ENCODE results near the gene TRIM56.
A peak's percentile ranks its signal among the peaks of the same experiment; 100 is the strongest.
"Not testable (repeated sequence)": the region's sequence is repeated elsewhere in the genome, so short reads cannot be mapped to it uniquely, and the experiment has no call there.

TRIM56 gene, protein sequence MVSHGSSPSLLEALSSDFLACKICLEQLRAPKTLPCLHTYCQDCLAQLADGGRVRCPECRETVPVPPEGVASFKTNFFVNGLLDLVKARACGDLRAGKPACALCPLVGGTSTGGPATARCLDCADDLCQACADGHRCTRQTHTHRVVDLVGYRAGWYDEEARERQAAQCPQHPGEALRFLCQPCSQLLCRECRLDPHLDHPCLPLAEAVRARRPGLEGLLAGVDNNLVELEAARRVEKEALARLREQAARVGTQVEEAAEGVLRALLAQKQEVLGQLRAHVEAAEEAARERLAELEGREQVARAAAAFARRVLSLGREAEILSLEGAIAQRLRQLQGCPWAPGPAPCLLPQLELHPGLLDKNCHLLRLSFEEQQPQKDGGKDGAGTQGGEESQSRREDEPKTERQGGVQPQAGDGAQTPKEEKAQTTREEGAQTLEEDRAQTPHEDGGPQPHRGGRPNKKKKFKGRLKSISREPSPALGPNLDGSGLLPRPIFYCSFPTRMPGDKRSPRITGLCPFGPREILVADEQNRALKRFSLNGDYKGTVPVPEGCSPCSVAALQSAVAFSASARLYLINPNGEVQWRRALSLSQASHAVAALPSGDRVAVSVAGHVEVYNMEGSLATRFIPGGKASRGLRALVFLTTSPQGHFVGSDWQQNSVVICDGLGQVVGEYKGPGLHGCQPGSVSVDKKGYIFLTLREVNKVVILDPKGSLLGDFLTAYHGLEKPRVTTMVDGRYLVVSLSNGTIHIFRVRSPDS

DNA sequence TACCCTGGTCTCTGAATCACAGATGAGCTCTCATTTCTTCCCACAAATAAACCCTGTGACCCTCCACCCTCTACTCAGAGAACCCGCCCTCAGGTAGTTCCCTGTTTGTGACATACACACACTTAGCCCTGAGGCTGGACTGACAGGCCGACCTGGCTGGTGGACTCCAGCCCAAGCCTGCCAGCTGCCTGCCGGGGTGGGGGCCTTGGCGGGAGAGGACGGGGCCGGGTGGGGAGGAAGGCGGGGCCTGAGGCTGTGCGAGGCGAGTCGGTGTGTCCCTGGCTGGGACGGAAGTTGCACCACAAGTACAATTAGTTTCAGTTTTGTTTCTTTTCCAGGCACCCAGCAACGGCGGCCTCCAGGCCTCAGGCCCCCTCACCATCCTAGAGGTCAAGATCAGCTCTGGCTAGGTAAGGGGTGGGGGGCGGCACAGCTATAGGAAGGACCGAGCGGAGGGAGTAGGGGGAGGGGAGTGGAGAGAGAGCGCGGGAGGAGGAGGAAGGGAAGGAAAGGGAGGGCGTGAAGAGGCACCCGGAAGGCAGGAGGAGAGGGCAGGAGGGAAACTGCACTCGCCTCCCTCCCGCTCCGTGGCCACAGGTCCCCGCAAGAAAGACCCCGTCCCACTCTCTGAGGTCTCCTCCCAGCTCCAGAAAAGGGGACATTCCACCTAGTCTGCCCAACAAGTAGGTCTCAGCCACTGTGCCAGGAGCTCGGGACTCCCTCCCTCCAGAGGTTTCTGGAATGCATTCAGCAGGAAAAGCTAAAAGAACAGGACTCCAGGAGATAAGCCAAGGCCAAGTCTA is at the start of gene TRIM56:
TRIM56 (plus strand) TSS at position 320 of the 803 bp plus-strand sequence. CDS start 1,832 bp downstream, outside the sequence.
- DNase-seq: peak; percentile 77

DNA sequence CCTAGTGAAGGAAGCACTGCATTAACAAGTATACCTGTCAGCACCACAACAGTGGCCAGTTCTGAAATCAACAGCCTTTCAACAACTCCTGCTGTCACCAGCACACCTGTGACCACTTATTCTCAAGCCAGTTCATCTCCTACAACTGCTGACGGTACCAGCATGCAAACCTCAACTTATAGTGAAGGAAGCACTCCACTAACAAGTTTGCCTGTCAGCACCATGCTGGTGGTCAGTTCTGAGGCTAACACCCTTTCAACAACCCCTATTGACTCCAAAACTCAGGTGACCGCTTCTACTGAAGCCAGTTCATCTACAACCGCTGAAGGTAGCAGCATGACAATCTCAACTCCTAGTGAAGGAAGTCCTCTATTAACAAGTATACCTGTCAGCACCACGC is 49.3 kb upstream of the TRIM56 start:
- DNase-seq: no peak

DNA sequence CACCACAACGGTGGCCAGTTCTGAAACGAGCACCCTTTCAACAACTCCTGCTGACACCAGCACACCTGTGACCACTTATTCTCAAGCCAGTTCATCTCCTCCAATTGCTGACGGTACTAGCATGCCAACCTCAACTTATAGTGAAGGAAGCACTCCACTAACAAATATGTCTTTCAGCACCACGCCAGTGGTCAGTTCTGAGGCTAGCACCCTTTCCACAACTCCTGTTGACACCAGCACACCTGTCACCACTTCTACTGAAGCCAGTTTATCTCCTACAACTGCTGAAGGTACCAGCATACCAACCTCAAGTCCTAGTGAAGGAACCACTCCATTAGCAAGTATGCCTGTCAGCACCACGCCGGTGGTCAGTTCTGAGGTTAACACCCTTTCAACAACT is 44.0 kb upstream of the TRIM56 start:
- not testable (repeated sequence) for DNase-seq

DNA sequence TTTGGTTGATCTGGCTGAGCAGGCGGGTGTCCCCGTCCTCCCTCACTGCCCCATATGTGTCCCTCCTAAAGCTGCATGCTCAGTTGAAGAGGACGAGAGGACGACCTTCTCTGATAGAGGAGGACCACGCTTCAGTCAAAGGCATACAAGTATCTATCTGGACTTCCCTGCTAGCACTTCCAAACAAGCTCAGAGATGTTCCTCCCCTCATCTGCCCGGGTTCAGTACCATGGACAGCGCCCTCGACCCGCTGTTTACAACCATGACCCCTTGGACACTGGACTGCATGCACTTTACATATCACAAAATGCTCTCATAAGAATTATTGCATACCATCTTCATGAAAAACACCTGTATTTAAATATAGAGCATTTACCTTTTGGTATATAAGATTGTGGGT is 26.9 kb upstream of the TRIM56 start:
- no peak for DNase-seq

DNA sequence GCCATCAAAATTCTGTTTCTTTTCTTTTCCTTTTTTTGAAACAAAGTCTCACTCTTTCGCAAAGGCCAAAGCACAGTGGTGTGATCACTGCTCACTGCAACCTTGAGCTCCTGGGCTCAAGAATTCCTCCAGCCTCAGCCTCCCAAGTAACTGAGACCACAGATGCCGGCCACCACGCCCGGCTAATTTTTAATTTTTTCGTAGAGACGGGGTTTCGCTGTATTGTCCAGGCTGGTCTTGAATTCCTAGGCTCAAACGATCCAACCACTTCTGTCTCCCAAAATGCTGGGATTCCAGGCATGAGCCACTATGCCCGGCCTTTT is 25.7 kb upstream of the TRIM56 start:
- DNase-seq: no peak

DNA sequence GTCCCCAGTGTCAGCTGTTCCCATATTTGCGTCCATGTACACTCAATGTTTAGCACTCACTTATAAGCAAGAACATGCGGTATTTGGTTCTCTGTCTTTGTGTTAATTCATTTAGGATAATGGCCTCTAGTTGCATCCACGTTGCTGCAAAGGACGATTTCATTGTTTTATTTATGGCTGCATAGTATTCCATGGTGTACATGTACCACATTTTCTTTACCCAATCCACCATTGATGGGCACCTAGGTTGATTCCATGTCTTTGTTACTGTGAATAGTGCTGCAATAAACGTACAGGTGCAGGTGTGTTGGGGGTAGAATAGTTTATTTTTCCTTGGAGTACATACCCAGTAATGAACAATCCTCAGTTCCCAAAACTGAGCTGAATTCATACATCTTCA is 24.3 kb upstream of the TRIM56 start:
- no peak for DNase-seq

DNA sequence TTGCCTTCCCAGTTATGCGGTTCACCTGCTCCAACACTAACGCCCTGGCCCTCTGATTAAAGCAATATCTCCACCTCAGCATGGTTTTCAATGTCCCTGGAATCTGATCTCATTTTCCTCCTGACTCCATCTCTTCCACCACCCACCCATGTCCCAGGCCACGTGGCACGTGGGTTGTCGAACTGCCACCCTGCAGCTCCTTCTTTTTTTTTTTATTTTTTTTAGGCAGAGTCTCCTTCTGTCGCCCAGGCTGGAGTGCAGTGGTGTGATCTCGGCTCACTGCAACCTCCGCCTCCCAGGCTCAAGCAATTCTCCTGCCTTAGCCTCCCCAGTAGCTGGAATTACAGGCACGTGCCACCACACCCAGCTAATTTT is 21.1 kb upstream of the TRIM56 start:
- not testable (repeated sequence) for DNase-seq

DNA sequence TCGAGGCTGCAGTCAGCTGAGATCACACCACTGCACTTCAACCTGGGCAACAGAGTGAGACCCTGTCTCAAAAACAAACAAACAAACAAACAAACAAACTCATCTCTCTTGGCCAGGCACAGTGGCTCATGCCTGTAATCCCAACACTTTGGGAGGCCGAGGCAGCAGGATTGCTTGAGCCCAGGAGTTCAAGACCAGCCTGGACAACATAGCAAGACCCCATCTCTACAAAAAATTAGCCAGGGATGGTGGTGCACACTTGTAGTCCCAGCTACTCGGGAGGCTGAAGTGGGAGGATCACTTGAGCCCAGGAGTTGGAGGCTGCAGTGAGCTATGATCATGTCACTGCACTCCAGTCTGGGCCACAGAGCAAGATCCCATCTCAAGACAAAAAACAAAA is 20.1 kb upstream of the TRIM56 start:
- DNase-seq: not testable (repeated sequence)

DNA sequence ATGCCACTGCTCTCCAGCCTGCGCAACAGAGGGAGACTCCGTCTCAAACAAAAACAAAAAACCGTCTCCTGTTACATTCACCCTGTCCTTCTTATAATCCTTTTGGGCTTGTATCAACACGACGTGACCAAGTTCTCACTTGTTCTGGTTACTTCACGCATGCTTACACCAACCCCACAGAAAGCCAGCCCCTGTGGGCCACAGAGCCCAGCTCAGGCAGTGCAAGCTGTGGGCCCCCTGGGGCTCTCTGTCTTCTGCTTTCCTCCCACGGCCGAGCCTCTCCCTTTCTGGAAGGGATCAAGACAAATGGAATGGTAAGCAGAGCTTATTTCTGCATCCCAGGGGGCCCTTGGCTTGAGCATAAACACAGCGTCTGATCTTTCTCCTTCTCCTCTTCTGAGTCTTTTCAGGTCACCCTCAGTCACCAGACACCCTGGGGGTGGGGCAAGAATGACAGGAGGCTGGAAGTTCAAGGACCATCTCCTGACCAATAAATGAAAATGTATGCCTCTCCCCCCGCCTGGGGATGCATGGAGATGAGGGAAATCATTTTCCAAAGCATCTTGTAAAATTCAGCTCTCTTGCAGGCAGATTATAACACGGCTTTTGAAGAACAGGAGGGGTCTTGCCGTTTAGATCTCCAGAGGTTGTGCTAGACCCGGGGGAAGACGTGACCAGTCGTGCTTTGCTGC is 19.0 kb upstream of the TRIM56 start:
- DNase-seq: peak; percentile 52

DNA sequence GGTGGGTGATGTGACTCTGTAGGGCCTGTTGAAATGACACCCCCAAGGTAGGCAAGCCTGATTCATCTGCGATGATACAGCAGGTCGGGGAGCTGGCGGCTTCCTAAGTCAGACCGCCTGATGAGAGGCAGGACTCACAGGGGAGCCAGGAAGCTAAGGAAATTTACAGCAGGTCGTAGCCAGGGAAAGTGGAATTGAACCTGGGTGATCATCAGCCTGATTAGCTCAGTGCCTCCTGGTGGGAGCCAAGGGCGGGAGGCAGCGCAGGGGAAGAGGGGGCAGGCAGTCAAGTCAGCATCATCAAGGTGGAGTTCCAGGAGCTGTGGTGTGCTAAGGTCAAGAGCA is 18.5 kb upstream of the TRIM56 start:
- no peak for DNase-seq

DNA sequence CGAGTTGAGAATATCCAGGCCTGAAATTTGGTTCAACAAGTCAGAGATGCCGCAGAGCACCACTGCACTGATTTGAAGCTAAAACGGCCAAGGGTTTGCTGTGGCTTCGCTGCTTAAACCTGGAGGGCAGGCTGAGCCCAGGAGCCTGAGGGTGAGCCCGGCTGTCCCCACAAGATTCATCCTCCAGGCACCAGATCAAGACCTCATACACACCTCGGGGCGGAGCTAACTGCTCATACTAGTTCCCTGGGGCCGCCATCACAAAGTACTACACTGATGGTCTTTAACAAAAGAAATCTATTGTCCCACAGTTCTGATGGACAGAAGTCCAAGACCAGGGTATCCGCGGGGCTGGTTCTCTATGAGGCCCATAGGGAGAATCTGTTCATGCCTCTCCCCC is 16.9 kb upstream of the TRIM56 start:
- DNase-seq: no peak

DNA sequence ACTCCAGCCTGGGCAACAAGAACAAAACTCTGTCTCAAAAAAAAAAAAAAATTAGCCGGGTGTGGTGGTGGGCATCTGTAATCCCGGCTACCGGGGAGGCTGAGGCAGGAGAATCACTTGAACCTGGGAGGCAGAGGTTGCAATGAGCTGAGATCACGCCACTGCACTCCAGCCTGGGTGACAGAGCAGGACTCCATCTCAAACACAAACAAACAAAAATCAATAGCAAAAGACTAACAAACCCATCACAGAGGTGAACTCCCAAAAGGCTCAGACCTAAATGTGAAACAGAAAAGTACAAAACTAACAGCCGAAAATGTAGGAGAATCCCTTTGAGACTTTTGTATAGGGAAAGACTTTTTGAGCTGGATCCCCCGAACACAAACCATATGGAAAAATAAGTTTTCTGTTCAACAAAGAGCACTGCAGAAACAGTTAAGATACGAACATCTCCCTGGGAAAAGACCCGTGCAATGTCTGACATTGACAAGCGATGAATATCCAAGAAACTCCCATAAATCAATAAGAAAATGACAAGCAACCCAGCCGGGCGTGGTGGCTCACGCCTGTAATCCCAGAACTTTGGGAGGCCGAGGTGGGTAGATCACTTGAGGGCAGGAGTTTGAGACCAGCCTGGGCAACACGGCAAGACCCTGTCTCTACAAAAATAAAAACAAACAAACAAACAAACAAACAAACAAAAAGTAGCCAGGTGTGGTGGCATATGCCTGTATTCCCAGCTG is 13.7 kb upstream of the TRIM56 start:
- not testable (repeated sequence) for DNase-seq

DNA sequence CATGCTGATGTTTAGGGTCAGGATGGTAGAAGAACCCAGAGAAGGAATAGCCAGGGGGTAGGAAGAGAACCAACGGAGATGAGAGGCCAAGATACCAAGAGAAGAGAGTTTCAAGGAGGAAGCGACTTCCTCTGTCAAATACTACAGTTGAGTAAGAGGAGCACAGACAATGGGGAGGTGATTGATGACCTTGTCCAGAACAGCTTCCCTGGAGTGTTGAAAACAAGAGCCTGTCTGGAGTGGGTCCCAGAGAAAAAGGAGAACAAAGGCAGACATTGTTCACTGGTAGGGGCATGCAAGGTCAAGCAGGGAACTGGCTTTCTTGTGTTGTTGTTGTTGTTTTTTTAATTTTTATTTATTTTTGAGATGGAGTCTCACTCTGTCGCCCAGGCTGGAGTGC is 9.6 kb upstream of the TRIM56 start:
- no peak for DNase-seq

DNA sequence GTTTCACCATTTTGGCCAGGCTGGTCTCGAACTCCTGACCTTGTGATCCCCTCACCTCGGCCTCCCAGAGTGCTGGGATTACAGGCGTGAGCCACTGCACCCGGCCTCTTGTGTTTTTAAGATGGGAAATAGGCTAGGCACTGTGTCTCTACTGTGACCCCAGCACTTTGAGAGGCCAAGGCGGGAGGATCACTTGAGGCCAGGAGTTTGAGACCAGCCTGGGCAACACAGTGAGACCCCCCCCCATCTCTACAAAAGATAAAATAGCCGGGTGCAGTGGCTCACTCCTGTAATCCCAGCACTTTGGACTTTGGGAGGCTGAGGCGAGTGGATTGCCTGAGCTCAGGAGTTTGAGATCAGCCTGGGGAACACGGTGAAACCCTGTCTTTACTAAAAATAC is 9.1 kb upstream of the TRIM56 start:
- not testable (repeated sequence) for DNase-seq

DNA sequence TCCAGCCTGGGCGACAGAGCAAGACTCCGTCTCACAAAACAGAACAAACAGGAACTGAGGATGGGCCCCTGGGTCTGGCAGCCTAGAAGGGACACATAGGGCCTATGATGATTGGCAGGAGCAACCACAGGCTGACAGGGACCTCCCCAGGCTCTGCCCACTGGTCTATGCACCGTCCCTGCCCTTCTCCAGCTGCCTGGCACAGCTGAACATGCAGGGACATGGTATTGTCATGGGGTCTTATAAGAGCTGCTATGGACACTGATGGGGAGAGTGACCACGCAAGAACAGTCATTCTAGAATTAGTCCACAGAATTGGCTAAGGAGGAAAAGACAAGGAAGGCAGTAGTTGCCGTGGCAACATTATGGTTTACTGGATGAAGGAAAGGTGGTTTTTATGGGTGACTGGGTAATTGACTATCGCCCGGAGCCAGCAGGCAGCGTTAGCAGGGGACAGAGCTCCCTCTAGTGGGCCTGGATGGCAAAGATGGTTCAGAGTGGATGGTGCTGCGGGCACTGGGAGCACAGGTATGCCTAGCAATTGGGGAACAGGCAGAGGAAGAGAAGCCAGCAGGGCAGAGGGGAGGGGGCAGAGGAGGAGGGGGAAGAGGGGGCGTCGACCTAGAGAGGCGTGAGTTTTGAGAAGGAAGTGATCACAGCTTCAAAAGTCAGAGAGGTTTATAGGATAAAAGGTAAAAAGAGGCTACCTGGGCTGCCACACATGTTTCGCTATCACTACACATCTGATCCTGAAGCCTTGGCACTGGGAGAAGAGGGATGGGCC is 7.8 kb upstream of the TRIM56 start:
- peak; percentile 64 for DNase-seq

DNA sequence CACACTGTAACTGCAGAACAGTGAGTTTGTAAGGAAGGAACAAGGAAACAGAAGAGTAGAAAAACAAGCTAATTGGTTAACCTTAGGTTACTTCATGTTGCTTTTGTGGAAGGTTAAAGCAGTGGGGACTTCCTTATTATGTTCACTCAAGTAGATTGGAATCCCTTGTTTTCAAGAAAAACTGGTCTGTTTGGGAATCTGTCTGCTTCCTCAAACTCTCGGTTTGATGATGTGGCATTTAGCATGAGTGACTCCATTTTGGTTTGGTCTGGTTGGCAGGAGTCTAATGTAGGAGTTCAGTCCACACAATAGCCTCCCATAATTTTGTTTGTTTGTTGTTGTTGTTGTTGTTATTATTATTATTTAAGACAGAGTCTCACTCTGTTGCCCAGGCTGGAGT is 3.8 kb upstream of the TRIM56 start:
- no peak for DNase-seq

DNA sequence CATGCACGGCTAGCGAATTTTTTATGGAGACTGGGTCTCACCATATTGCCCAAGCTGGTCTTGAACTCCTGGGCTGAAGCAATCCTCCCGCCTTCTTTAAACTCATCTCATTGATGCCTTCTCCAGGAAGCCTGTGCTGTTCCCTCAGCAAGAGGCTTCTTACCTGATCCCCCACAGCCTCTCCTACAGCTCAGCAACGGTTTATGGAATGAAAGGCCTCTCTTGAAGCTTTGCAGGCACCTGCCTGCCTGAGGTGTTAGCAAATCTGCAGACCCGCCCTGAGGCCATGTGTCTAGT is 468 bp upstream of the TRIM56 start:
- peak; percentile 77 for DNase-seq

DNA sequence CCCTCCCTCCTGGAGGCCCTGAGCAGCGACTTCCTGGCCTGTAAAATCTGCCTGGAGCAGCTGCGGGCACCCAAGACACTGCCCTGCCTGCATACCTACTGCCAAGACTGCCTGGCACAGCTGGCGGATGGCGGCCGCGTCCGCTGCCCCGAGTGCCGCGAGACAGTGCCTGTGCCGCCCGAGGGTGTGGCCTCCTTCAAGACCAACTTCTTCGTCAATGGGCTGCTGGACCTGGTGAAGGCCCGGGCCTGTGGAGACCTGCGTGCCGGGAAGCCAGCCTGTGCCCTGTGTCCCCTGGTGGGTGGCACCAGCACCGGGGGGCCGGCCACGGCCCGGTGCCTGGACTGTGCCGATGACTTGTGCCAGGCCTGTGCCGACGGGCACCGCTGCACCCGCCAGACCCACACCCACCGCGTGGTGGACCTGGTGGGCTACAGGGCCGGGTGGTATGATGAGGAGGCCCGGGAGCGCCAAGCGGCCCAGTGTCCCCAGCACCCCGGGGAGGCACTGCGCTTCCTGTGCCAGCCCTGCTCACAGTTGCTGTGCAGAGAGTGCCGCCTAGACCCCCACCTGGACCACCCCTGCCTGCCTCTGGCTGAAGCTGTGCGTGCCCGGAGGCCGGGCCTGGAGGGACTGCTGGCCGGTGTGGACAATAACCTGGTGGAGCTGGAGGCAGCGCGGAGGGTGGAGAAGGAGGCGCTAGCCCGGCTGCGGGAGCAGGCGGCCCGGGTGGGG is 2.2 kb downstream of the TRIM56 start:
- DNase-seq: no peak

DNA sequence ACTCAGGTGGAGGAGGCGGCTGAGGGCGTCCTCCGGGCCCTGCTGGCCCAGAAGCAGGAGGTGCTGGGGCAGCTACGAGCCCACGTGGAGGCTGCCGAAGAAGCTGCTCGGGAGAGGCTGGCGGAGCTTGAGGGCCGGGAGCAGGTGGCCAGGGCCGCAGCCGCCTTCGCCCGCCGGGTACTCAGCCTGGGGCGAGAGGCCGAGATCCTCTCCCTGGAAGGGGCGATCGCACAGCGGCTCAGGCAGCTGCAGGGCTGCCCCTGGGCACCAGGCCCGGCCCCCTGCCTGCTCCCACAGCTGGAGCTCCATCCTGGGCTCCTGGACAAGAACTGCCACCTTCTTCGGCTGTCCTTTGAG is 2.8 kb downstream of the TRIM56 start:
- no peak for DNase-seq

DNA sequence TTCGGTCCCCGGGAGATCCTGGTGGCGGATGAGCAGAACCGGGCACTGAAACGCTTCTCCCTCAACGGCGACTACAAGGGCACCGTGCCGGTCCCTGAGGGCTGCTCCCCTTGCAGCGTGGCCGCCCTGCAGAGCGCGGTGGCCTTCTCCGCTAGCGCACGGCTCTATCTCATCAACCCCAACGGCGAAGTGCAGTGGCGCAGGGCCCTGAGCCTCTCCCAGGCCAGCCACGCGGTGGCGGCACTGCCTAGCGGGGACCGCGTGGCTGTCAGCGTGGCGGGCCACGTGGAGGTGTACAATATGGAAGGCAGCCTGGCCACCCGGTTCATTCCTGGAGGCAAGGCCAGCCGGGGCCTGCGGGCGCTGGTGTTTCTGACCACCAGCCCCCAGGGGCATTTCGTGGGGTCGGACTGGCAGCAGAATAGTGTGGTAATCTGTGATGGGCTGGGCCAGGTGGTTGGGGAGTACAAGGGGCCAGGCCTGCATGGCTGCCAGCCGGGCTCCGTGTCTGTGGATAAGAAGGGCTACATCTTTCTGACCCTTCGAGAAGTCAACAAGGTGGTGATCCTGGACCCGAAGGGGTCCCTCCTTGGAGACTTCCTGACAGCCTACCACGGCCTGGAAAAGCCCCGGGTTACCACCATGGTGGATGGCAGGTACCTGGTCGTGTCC is 3.7 kb downstream of the TRIM56 start:
- no peak for DNase-seq

DNA sequence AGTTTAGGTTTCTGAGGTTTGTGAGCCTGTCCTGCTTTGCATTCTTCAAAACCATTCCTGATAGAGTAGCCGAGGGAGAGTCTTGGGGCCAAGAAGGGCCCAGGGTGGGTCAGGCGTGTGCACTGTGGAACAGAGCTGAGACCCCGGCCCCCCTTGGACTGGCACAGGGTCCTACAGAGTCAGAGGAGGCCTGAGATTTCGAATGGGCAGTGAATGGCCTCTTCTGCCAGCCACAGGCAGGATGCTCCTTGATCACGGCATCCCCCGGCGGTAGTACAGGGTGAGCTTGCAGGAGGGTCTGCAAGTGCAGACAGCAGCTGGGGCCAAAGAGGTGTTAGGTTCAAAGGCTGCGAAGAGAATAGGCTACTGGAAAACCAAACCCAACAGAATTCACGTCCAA is 4.6 kb downstream of the TRIM56 start:
- DNase-seq: no peak
